Measurements from ENCODE around the gene ITPR2.

- TF ChIP-seq POLR2A (IDR thresholded peaks at IDR 0.05), result no peak
- TF ChIP-seq CTCF (IDR thresholded peaks at IDR 0.05), result no peak
These were observed 130.3 kb downstream of the ITPR2 start for GRCh38 chr12:26702741-26703140.

All from adrenal gland (tissue), 5 donors.